Heart left ventricle (tissue), 13 donors: ENCODE data around the gene RAP2B.

Experiments used
- CTCF ChIP-seq, 12 donors: fragments of 200-600 bp; sonication (generic) in 4 of 12; IDR thresholded peaks; one replicate each; pipeline versions ENCODE4 v1.5.0 to v1.8.0; 2018 to 2022; ENCODE audit warnings: antibody characterized with exemption in 12 of 12, mild to moderate bottlenecking in 5 of 12
- POLR2A ChIP-seq, 2 donors: fragments of 450-650 bp; IDR thresholded peaks; one replicate each; pipeline ENCODE4 v1.6.1; 2017; ENCODE audit warnings: antibody characterized with exemption in 2 of 2, mild to moderate bottlenecking in 2 of 2, moderate library complexity in 2 of 2
- donor health status: ischemic (EF 13 %, LVEDD 7.1; RV severe dilation, severe dysfunction).
- donor health status: DM: no; HTN: yes; CAD: no.
- donor health status: DM: no; HTN: no; CAD: no.
- donor health status: ischemic (EF 25% LVEDD 6.9; RV normal size, moderate dysfunction).
- donor health status: ischemic (EF 25% LVEDD 5.7; RV mildly dilated, moderate dysfunction).
- donor health status: ischemic (EF 35%, LVEDD 5.7; RV mildly dilated, moderate dysfunction).
- donor health status: nonischemic (EF 11% LVEDD 7.7; RV severe dilation, severe dysfunction).
- donor health status: DM: yes; HTN: yes; CAD: no.
- donor health status: PGD.
- donor health status: ischemic (EF 29% LVEDD 5.4; RV normal size, mild dysfunction).
- donor health status: nonischemic (EF 23%, LVEDD 6.1; RV moderate dilation, normal function).

- TF ChIP-seq CTCF (IDR thresholded peaks at IDR 0.05), result no peak
- no peak for TF ChIP-seq POLR2A (IDR thresholded peaks at IDR 0.05)
These were observed 3.8 kb upstream of the RAP2B start for GRCh38 chr3:153158189-153158588.
